GM21381 (cell line): ENCODE data around the gene MLH3.

Experiments
- ATAC-seq: cut with Tn5 transposase; IDR thresholded peaks from one replicate; pipeline ENCODE4 v1.9.1; 2021; ENCODE audit warnings: mild to moderate bottlenecking, moderate library complexity; ENCODE audit not compliant: unreplicated experiment

The MLH3 gene

GRCh38 chr14:75067212-75067611 is 15.9 kb upstream of the MLH3 start:
- no peak for ATAC-seq

- no peak for ATAC-seq
Measured at GRCh38 chr14:75066691-75067090, 15.4 kb upstream of the MLH3 start.

DNA sequence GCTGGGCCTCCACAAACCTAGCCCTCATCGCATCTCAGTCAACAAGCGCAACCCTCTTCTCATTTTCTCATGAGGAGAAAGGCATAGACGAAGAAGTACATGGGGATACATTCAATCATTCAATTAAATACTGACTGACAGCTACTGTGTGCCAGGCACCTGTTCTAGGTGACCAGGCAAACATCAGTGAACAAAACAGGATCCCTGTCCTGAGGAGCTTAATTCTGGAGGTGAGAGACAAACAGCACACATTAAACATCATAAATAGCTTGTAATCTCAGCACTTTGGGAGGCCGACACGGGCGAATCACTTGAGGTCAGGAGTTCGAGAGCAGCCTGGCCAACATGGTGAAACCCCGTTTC is 12.9 kb upstream of the MLH3 start:
- no peak for ATAC-seq

DNA sequence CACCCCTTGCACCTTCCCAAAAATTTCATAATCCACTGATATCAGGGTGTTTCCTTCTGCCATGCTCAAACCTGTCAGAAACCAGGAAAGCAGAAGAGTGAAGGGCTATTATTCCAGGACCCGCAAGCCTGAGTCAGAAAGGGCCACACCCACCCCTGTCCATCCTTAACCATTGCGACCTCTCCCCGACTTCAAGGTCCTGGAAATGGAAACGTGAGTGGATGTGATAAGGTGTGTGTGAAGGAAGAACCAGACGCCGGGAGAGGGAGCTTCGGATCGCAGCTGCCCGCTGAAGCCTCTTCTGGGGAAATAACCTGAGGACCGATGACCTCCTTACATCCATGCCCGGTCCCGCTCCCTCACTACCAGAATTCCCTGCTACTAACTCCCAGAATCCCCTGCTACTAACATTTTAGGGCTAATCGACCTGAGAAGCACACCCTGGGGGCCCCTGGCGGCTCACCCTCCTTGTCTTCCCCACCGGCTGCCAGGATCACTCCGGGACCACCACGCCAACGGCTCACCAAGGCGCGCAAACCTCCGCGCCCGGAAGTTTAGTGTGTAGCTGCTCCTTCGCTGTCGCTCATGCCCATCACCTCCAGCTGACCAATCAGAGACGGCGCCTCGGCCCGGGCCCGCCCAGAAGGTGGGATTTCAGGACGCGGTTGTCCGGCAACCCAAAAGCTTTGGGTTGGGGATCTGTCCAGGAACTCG is 12.4 kb upstream of the MLH3 start, which contains the start of gene ACYP1:
Gene ACYP1 (minus strand): TSS at position 534 of the 714 bp plus-strand sequence. CDS start 471 bp downstream, at position 63.
- ATAC-seq, result peak; percentile 93

GRCh38 chr14:75063013-75063412 is 11.7 kb upstream of the MLH3 start:
- ATAC-seq, result no peak

GRCh38 chr14:75060420-75060819 is 9.2 kb upstream of the MLH3 start:
- no peak for ATAC-seq

GRCh38 chr14:75059642-75060041 is 8.4 kb upstream of the MLH3 start:
- ATAC-seq, result no peak

GRCh38 chr14:75054421-75054820 is 3.2 kb upstream of the MLH3 start:
- ATAC-seq, result no peak

DNA sequence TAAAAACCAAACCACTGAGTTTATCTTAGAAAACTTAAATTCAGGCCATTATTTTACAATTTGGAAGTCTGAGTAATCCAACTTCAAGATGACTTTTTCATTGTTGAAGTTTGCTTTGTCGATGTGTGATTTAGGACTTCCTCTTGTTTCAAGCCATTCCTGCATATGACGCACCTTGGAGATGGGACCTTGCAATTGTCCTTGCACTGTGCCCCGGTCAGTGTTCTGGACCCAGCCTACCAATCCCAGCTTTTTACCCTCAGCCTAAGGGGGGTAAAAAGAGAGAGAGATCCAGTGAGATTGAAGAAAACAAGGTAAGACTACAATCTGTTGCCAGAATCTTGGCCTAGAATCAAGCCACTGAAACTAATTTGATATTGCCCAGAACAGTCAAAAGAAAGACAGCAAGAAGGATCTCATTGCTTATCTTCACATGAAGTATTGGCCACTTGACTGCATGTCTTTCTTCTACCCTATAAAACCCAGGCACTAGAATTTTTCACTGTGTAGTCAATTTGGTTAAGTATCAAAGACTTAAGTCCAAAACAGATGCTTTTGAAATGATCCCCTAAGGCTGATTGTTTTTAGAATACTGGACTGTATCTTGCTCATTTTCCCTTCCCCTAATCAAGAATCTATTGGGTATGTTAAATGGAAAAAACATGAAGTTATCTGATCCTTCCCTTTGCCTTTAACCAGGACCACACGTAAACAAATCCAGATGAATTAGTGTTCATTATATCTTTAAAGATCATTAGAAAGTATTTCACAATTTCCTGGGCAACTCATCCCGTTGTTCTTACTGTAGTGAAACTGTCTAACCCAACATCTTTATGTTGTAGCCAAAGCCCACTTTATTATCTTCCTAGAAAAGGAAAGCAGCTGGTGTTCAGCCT is 2.4 kb upstream of the MLH3 start:
- ATAC-seq, result no peak

DNA sequence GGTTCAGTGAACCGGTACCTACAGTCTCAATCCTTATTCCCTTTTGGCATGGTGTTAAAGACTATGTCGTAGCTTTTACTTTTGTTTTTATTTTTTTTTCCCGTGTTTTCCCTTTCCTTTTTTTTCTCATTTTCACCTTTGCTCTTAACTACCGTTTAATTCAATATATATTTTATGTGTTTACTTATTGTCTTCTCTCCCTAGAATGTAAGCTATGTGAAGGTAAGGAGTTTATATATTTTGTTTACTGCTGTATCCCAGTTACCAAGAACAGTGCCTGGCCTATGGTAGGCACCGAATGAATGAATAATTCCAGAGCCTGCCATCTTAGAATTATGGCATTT is 261 bp upstream of the MLH3 start:
- ATAC-seq, result no peak

GRCh38 chr14:75049731-75050201 is 1.5 kb downstream of the MLH3 start:
- ATAC-seq, result no peak

GRCh38 chr14:75049136-75049535 is 2.1 kb downstream of the MLH3 start:
- ATAC-seq, result no peak

DNA sequence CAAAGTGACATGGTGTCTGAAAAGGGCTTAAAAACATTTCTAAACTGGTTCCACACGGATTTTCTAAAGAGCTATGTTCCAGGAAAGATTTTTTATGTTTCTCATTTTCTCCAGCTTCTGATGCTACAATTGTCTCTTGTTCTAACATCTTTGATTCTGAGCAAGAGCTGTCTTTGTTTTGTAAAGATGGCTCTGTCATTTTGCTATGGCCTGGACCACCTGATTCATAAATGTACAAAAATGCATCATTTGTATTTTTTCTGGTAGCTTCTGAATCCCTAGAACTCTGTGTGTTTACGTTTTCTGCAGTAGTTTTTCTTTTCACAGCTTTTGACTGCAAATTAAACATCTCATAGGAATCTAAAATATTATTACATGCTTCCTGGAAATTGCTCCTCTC is 3.2 kb downstream of the MLH3 start:
- ATAC-seq, result no peak

GRCh38 chr14:75047506-75047905 is 3.8 kb downstream of the MLH3 start:
- ATAC-seq, result no peak

GRCh38 chr14:75046899-75047298 is 4.4 kb downstream of the MLH3 start:
- ATAC-seq, result no peak

DNA sequence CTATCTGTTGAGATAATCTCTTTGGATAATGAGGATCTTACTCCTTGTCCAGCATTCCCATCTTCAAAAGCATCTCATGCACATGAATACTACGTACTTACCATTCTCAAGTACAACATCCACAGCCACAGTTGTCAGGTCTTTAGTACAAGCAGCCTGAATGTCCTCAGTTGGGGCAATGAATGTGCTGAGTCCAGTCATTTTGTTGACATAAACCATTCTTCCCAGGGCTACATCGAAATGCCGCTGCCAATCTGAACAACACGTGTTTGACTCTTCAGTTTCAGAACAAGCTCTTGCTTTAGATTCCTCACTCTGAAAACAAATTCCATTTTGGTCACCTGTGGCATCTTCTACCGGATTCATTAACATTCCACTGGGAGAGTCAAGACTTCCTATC is 5.0 kb downstream of the MLH3 start:
- no peak for ATAC-seq

DNA sequence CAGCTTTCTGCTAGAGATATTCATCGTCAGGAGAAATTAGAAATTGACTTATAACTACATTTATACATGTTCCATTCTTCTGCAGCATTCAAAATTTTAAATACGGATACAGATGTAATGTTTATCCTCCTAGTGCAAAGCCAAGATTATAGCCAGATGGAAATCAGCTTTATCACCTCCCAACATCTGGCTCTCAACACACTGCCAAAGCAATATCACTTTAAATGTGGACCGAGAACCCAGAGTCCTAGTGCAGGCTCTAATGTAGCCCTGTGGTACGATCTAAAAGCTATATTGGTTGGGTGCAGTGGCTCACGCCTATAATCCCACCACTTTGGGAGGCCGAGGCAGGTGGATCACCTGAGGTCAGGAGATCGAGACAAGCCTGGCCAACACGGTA is 6.5 kb downstream of the MLH3 start:
- ATAC-seq, result no peak

GRCh38 chr14:75044322-75044721 is 6.9 kb downstream of the MLH3 start:
- ATAC-seq, result no peak

- no peak for ATAC-seq
Measured at GRCh38 chr14:75042035-75042434, 9.2 kb downstream of the MLH3 start.

DNA sequence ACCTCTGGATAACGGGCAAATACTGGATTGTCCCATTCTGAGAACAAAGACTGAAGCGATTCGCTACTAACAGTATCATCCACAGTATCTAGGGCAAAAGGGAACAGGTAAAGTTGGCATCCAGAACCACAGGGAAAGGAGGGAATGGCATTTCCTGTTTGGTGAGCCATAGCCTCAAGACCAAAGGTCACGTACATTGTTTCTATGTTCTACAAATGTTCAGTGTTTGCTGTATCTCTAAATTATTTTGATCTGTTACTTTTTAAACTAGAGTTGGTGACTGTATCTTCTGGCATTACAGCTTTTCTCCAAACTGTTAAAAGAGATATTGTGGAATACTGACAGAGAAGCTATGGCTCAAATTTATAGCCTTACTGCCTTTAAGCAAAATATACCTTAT is 9.7 kb downstream of the MLH3 start:
- ATAC-seq, result no peak

GRCh38 chr14:75040959-75041358 is 10.3 kb downstream of the MLH3 start:
- no peak for ATAC-seq

GRCh38 chr14:75040507-75040906 is 10.8 kb downstream of the MLH3 start:
- ATAC-seq, result no peak
